HepG2 (cell line): ENCODE measurements around the gene ZFPM1. TPM values are rescaled to one million over a fixed set of nuclear protein-coding genes. Genes with fewer than 3 reads are reported as not detected.
A peak's percentile ranks its signal among the peaks of the same experiment; 100 is the strongest.

Experiments used
- ELF3 ChIP-seq: IDR thresholded peaks from 2 replicates; pipeline ENCODE4 v1.6.1; 2016; ENCODE audit warnings: missing genetic modification reagents, missing compliant biosample characterization
- ISX ChIP-seq: sonication (generic); formaldehyde crosslinking; conservative IDR thresholded peaks from 2 replicates; pipeline ENCODE4 v1.5.0; 2020; ENCODE audit warnings: missing genetic modification reagents
- LCORL ChIP-seq, 2 experiments: fragments of 450-650 bp in 1 of 2; sonication (generic) in 1 of 2; formaldehyde crosslinking in 1 of 2; IDR thresholded peaks; 2 replicates each; pipeline versions ENCODE4 v1.5.0 to v1.6.1; 2017 to 2020; ENCODE audit warnings: antibody characterized with exemption in 1 of 2, missing genetic modification reagents in 1 of 2
- MEIS2 ChIP-seq: sonication (generic); formaldehyde crosslinking; IDR thresholded peaks from 2 replicates; pipeline ENCODE4 v1.9.0; 2021; ENCODE audit warnings: mild to moderate bottlenecking, missing genetic modification reagents
- RXRA ChIP-seq: sonication (generic); formaldehyde crosslinking; IDR thresholded peaks from 2 replicates; pipeline ENCODE4 v1.5.1; 2020; ENCODE audit warnings: missing genetic modification reagents
- ZBTB21 ChIP-seq: sonication (generic); formaldehyde crosslinking; IDR thresholded peaks from 2 replicates; pipeline ENCODE4 v1.4.0; 2020; ENCODE audit warnings: missing genetic modification reagents
- ZBTB33 ChIP-seq: sonication (generic); formaldehyde crosslinking; IDR thresholded peaks from 2 replicates; pipeline ENCODE4 v1.4.0; 2020; ENCODE audit warnings: missing genetic modification reagents
- ZNF333 ChIP-seq: sonication (generic); formaldehyde crosslinking; IDR thresholded peaks from 2 replicates; pipeline ENCODE4 v1.4.0; 2020; ENCODE audit warnings: mild to moderate bottlenecking, missing genetic modification reagents, borderline replicate concordance
- polyA plus RNA-seq, 8 experiments: library from polyadenylated mRNA; depleted of rRNA in 3 of 8; stranded (reverse) in 7 of 8; unstranded in 1 of 8; fragments of >200 nt; fragmentation: Illumina TruSeq in 4 of 8; extraction: Trizol in 4 of 8; gene quantifications; 2 replicates each; pipeline versions ENCODE4 v1.2.1 to v1.2.3, GENCODE V29; 2011 to 2016; ENCODE audit warnings: low read depth in 4 of 8, missing spikeins in 1 of 8, mixed read lengths in 1 of 8; ENCODE audit not compliant: insufficient read depth in 1 of 8
- total RNA-seq, 5 experiments: library from RNA; depleted of rRNA; stranded (reverse); fragments of >200 nt; fragmentation: Illumina TruSeq; extraction: Trizol; gene quantifications; 2 replicates each; pipeline ENCODE4 v1.2.3, GENCODE V29; 2016; ENCODE audit warnings: low read depth in 1 of 5
- TF ChIP-seq, protein P1 (sequence below): sonication (generic); formaldehyde crosslinking; IDR thresholded peaks from 2 replicates; pipeline ENCODE4 v1.4.0; 2020; ENCODE audit warnings: missing genetic modification reagents
- TF ChIP-seq, protein P2 (sequence below): sonication (generic); formaldehyde crosslinking; IDR thresholded peaks from 2 replicates; pipeline ENCODE4 v1.5.0; 2020; ENCODE audit warnings: mild to moderate bottlenecking, missing genetic modification reagents
- TF ChIP-seq, protein P3 (sequence below): sonication (generic); IDR thresholded peaks from 2 replicates; pipeline ENCODE4 v1.6.1; 2016; ENCODE audit warnings: low read depth, borderline replicate concordance

The ZFPM1 gene
- total and polyA plus RNA-seq, 2 of the 13 experiments (the other 11 are each of a cell fraction or from before 2014, with no cell fraction given): 1.3 to 3.8 TPM

- TF ChIP-seq RXRA (CRISPR knock-in tag) (0 out of 2 replicates have a peak, but pooled peaks have one; percentile 21), ELF3 (no peak), ZNF333 (CRISPR knock-in tag) (no peak), ISX (CRISPR knock-in tag) (no peak), LCORL (IDR thresholded peaks at IDR 0.05) (no peak), LCORL (CRISPR knock-in tag; IDR thresholded peaks at IDR 0.05) (no peak), ZBTB21 (CRISPR knock-in tag) (no peak), MEIS2 (CRISPR knock-in tag) (no peak), ZBTB33 (peak; percentile 61; the same call in 1 of the 2 replicates)
- TF ChIP-seq, protein P1, sequence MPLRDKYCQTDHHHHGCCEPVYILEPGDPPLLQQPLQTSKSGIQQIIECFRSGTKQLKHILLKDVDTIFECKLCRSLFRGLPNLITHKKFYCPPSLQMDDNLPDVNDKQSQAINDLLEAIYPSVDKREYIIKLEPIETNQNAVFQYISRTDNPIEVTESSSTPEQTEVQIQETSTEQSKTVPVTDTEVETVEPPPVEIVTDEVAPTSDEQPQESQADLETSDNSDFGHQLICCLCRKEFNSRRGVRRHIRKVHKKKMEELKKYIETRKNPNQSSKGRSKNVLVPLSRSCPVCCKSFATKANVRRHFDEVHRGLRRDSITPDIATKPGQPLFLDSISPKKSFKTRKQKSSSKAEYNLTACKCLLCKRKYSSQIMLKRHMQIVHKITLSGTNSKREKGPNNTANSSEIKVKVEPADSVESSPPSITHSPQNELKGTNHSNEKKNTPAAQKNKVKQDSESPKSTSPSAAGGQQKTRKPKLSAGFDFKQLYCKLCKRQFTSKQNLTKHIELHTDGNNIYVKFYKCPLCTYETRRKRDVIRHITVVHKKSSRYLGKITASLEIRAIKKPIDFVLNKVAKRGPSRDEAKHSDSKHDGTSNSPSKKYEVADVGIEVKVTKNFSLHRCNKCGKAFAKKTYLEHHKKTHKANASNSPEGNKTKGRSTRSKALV (CRISPR knock-in tag): no peak
- TF ChIP-seq, protein P2, sequence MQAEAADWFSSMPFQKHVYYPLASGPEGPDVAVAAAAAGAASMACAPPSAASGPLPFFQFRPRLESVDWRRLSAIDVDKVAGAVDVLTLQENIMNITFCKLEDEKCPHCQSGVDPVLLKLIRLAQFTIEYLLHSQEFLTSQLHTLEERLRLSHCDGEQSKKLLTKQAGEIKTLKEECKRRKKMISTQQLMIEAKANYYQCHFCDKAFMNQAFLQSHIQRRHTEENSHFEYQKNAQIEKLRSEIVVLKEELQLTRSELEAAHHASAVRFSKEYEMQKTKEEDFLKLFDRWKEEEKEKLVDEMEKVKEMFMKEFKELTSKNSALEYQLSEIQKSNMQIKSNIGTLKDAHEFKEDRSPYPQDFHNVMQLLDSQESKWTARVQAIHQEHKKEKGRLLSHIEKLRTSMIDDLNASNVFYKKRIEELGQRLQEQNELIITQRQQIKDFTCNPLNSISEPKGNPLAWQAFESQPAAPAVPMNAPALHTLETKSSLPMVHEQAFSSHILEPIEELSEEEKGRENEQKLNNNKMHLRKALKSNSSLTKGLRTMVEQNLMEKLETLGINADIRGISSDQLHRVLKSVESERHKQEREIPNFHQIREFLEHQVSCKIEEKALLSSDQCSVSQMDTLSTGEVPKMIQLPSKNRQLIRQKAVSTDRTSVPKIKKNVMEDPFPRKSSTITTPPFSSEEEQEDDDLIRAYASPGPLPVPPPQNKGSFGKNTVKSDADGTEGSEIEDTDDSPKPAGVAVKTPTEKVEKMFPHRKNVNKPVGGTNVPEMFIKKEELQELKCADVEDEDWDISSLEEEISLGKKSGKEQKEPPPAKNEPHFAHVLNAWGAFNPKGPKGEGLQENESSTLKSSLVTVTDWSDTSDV (CRISPR knock-in tag): no peak
- TF ChIP-seq, protein P3, sequence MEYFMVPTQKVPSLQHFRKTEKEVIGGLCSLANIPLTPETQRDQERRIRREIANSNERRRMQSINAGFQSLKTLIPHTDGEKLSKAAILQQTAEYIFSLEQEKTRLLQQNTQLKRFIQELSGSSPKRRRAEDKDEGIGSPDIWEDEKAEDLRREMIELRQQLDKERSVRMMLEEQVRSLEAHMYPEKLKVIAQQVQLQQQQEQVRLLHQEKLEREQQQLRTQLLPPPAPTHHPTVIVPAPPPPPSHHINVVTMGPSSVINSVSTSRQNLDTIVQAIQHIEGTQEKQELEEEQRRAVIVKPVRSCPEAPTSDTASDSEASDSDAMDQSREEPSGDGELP: no peak
Measured at GRCh38 chr16:88506723-88507122, 53.6 kb downstream of the ZFPM1 start (continued).
